ENCODE results near the gene OPALIN. TPM values are rescaled to one million over a fixed set of nuclear protein-coding genes. Genes with fewer than 3 reads are reported as not detected.

Gene OPALIN, protein sequence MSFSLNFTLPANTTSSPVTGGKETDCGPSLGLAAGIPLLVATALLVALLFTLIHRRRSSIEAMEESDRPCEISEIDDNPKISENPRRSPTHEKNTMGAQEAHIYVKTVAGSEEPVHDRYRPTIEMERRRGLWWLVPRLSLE
- total RNA-seq: under 1 TPM in 1 of 9 donors, not detected in 8; 0.16 TPM
- not detected for polyA plus RNA-seq
- long read RNA-seq, donor 1: 0 reads
- long read RNA-seq, donor 2: 0 reads
- long read RNA-seq, donor 3: 0 reads

DNA sequence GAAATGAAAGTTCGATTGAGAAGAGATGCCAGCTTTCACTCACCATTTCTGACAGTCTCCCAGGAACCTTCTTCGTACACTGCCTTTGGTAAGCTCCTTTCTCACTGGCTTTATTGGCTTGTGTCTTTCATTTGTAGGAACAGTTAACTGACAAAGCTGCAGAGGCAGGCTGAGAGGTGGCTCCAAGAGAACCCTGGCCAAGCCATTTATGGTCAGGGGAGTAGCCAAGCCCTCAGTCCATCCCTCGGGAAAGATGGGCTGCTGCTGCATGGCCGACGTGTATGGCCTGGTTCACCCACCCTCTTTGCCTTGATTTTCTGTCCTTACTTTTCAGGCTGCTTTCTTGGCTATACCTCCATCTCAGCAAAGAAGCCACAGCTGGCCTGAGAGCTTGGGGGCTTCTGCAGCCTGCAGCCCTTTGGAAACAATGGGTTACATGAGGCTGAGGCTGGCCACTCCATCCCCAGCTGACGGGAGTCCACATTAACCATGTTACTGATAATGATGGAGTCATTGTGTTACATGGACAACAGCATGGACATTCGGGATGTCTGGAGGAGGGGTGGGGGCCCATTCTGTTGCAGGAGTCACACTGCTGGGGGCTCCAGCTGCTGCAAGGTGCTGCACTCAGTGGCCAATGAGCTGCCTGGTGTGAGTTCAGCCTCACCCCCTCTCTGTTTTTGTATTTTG lies at the start of gene OPALIN:
OPALIN (minus strand) TSS at position 152 of the 690 bp plus-strand sequence; CDS start at position 46, 106 bp downstream.
- TF ChIP-seq POLR2A (IDR thresholded peaks at IDR 0.05): no peak
- TF ChIP-seq, protein P1, sequence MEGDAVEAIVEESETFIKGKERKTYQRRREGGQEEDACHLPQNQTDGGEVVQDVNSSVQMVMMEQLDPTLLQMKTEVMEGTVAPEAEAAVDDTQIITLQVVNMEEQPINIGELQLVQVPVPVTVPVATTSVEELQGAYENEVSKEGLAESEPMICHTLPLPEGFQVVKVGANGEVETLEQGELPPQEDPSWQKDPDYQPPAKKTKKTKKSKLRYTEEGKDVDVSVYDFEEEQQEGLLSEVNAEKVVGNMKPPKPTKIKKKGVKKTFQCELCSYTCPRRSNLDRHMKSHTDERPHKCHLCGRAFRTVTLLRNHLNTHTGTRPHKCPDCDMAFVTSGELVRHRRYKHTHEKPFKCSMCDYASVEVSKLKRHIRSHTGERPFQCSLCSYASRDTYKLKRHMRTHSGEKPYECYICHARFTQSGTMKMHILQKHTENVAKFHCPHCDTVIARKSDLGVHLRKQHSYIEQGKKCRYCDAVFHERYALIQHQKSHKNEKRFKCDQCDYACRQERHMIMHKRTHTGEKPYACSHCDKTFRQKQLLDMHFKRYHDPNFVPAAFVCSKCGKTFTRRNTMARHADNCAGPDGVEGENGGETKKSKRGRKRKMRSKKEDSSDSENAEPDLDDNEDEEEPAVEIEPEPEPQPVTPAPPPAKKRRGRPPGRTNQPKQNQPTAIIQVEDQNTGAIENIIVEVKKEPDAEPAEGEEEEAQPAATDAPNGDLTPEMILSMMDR (IDR thresholded peaks at IDR 0.05): no peak
- DNase-seq (no peak), ATAC-seq (no peak)
- Histone ChIP-seq H3K4me3 (no peak within 1 kb of the TSS), H3K9me3 (no peaks in the 10 kb centered on the region), H3K36me3 (no peaks in the 10 kb centered on the region), H3K4me1 (no peaks in the 10 kb centered on the region), H3K27ac (no peak within 1 kb of the TSS), H3K27me3 (peaks cover 0 to 14% (median 0%) of the 10 kb centered on the region in 9 donors)
- 65 to 85% (median 71%) methylated on average over 7 of the region's 7 CpGs for WGBS, 4 donors
- intact Hi-C loops (cut with DNase I): no loop called here

DNA sequence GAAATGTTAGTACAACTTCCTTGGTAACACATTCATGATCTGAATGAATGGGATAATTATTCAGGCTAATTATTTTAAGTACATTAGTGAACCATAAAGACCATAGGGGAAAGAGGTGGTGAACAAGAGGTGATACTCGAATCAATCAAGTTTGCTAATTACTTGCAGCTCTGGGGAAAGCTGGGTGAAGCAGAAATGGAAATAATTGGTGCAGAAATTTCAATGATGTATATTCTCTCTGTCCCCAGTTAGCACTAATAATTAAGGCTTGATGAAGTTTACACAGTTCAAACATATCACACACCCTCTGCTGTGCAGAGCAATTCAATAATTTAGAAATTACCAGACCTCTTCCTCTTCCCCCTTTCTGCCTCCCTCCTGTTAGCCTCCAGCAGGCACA lies 49.4 kb upstream of the OPALIN start:
- no peak for TF ChIP-seq POLR2A (IDR thresholded peaks at IDR 0.05)
- TF ChIP-seq, protein P1 (IDR thresholded peaks at IDR 0.05): no peak
- intact Hi-C loops (cut with DNase I): no loop called here
- ATAC-seq (no peak), DNase-seq (no peak)
- peaks cover 0 to 18% (median 8%) of the 10 kb centered on the region in 12 donors for H3K4me1 ChIP-seq
- no peak overlapping the region for H3K27ac ChIP-seq
- peaks cover 0 to 10% (median 0%) of the 10 kb centered on the region in 9 donors for H3K27me3 ChIP-seq
- 80 to 91% (median 86%) methylated on average over 1 of the region's 1 CpG for WGBS, 4 donors
- no peaks in the 10 kb centered on the region for H3K36me3 ChIP-seq
- no peaks in the 10 kb centered on the region for H3K9me3 ChIP-seq
- H3K4me3 ChIP-seq: no peak overlapping the region

DNA sequence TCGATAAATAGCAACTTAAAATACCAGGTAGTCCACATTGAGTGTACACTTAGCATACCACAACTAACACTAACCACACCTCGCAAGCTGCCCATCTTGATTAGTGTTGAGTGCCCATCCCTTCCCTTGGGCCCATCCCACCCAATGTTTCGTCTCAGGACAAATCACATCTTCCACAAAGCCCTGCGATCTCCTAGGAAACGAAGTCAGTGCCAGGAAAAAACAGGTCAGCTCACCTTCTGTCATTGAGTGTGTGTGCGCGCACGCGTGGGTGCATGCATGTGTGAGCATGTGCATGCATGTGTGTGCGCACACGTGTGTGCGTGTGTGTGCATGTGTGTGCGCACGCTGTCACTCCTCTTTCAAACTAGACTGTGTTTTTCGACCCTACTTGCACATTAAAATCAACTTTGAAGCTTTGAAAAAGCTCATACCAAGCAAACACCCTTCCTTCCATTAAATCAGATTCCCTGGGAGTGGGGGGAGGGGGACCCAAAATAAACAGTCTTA lies 48.8 kb upstream of the OPALIN start:
- WGBS, 4 donors: 79 to 83% (median 81%) methylated on average over 15 of the region's 15 CpGs
- Histone ChIP-seq H3K27ac (no peak overlapping the region), H3K27me3 (peaks cover 0 to 10% (median 0%) of the 10 kb centered on the region in 9 donors), H3K36me3 (no peaks in the 10 kb centered on the region), H3K4me3 (no peak overlapping the region), H3K9me3 (no peaks in the 10 kb centered on the region), H3K4me1 (peaks cover 0 to 12% (median 3%) of the 10 kb centered on the region in 12 donors)
- intact Hi-C loops (cut with DNase I): no loop called here
- no peak for ATAC-seq
- TF ChIP-seq, protein P1 (IDR thresholded peaks at IDR 0.05): no peak
- TF ChIP-seq POLR2A (IDR thresholded peaks at IDR 0.05): no peak
- DNase-seq: no peak

DNA sequence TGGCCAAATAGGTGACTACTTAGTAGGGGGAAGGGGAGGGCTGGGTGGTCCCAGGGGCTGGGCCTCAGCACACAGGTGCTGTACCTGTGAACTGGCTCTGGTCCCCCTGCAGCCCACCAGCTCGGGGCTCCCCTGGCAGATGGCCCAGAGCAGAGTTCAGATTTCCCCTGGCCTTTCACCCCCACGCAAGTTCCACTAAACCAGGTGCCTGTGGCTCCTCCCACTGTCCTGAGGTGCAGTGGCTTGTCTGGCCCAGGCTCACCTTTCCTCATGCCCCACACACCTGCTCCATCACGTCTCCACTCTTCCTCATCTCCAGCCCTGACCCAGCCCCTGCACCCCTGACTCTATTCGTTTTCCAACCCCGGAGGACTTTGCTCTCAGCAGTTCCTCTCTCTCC lies 47.3 kb upstream of the OPALIN start:
- no peak overlapping the region for H3K4me3 ChIP-seq
- no peak overlapping the region for H3K27ac ChIP-seq
- no peaks in the 10 kb centered on the region for H3K9me3 ChIP-seq
- H3K27me3 ChIP-seq: peaks cover 0 to 10% (median 0%) of the 10 kb centered on the region in 9 donors
- DNase-seq: no peak
- H3K4me1 ChIP-seq: peaks cover 0 to 6% (median under 1%) of the 10 kb centered on the region in 12 donors
- no peak for TF ChIP-seq POLR2A (IDR thresholded peaks at IDR 0.05)
- TF ChIP-seq, protein P1 (IDR thresholded peaks at IDR 0.05): no peak
- intact Hi-C loops (cut with DNase I): no loop called here
- H3K36me3 ChIP-seq: no peaks in the 10 kb centered on the region
- WGBS, 4 donors: 81 to 88% (median 85%) methylated on average over 5 of the region's 5 CpGs
- ATAC-seq: no peak

Data from heart left ventricle (tissue), 16 donors.